HepG2 (cell line): Measurements from ENCODE around the gene ARMC3.

Source experiments
- ARNTL ChIP-seq: sonication (generic); formaldehyde crosslinking; IDR thresholded peaks from 2 replicates; pipeline ENCODE4 v1.4.0; 2020; ENCODE audit warnings: mild to moderate bottlenecking, missing genetic modification reagents
- E2F1 ChIP-seq: sonication (generic); formaldehyde crosslinking; IDR thresholded peaks from 2 replicates; pipeline ENCODE4 v1.5.0; 2020; ENCODE audit warnings: missing genetic modification reagents
- EP300 ChIP-seq, 3 experiments: sonication (generic) in 1 of 3; formaldehyde crosslinking in 1 of 3; IDR thresholded peaks; 2 replicates each; pipeline versions ENCODE4 v1.5.1 to v1.6.1; 2011 to 2020; ENCODE audit warnings: low read depth in 2 of 3, low read length in 2 of 3, borderline replicate concordance in 1 of 3, improper control_type of control experiment in 1 of 3, mild to moderate bottlenecking in 1 of 3, missing genetic modification reagents in 1 of 3, moderate library complexity in 1 of 3
- GABPB1 ChIP-seq: IDR thresholded peaks from 2 replicates; pipeline ENCODE4 v1.6.1; 2016; ENCODE audit warnings: mild to moderate bottlenecking, missing genetic modification reagents, moderate library complexity, missing compliant biosample characterization
- GTF2F1 ChIP-seq: fragments of 150-350 bp; IDR thresholded peaks from 2 replicates; pipeline ENCODE4 v1.6.1; 2014; ENCODE audit warnings: low read length
- MAX ChIP-seq: IDR thresholded peaks from 2 replicates; pipeline ENCODE4 v1.6.1; 2012; ENCODE audit warnings: inconsistent platforms
- NFAT5 ChIP-seq: sonication (generic); formaldehyde crosslinking; IDR thresholded peaks from 2 replicates; pipeline ENCODE4 v1.4.0; 2020; ENCODE audit warnings: missing genetic modification reagents
- NR2F1 ChIP-seq, 2 experiments: fragments of 450-650 bp in 1 of 2; formaldehyde crosslinking in 1 of 2; IDR thresholded peaks; 2 replicates each; pipeline versions ENCODE4 v1.5.0 to v1.6.1; 2016 to 2020; ENCODE audit warnings: mild to moderate bottlenecking in 1 of 2, missing compliant biosample characterization in 1 of 2, missing genetic modification reagents in 1 of 2, moderate library complexity in 1 of 2
- POLR2A ChIP-seq, 2 experiments: IDR thresholded peaks; 2 replicates each; pipeline ENCODE4 v1.6.1; 2011; ENCODE audit warnings: low read depth in 2 of 2, low read length in 2 of 2, mild to moderate bottlenecking in 1 of 2, moderate library complexity in 1 of 2; ENCODE audit not compliant: insufficient read depth in 1 of 2
- SMARCC2 ChIP-seq: fragments of 450-650 bp; IDR thresholded peaks from 2 replicates; pipeline ENCODE4 v1.6.1; 2017; ENCODE audit warnings: antibody characterized with exemption, mild to moderate bottlenecking
- USF2 ChIP-seq, 2 experiments: sonication (generic) in 1 of 2; formaldehyde crosslinking in 1 of 2; IDR thresholded peaks; 2 replicates each; pipeline versions ENCODE4 v1.5.1 to v1.6.1; 2011 to 2020; ENCODE audit warnings: borderline replicate concordance in 1 of 2, low read depth in 1 of 2, low read length in 1 of 2, mild to moderate bottlenecking in 1 of 2, missing genetic modification reagents in 1 of 2, moderate library complexity in 1 of 2
- ZBED4 ChIP-seq: sonication (generic); formaldehyde crosslinking; IDR thresholded peaks from 2 replicates; pipeline ENCODE4 v1.4.0; 2020; ENCODE audit warnings: missing genetic modification reagents, borderline replicate concordance
- ZKSCAN1 ChIP-seq: fragments of 150-350 bp; IDR thresholded peaks from 2 replicates; pipeline ENCODE4 v1.6.1; 2014; ENCODE audit warnings: low read length
- ZNF607 ChIP-seq: sonication (generic); formaldehyde crosslinking; IDR thresholded peaks from 2 replicates; pipeline ENCODE4 v1.5.1; 2020; ENCODE audit warnings: missing genetic modification reagents, mild to moderate bottlenecking, borderline replicate concordance

GRCh38 chr10:23079700-23080099, 151.8 kb downstream of the ARMC3 start:
- TF ChIP-seq NFAT5 (no peak), NR2F1 (CRISPR knock-in tag; IDR thresholded peaks at IDR 0.05) (no peak), SMARCC2 (no peak), POLR2A (IDR thresholded peaks at IDR 0.05; ENCODE audit: insufficient read depth in 1 of 2, low read depth in 2 of 2, low read length in 2 of 2) (no peak), GTF2F1 (no peak), ZKSCAN1 (no peak), ZBED4 (CRISPR knock-in tag) (no peak), EP300 (IDR thresholded peaks at IDR 0.05; ENCODE audit: low read depth in 2 of 2, low read length in 2 of 2) (no peak), EP300 (CRISPR knock-in tag; IDR thresholded peaks at IDR 0.05; ENCODE audit: borderline replicate concordance) (no peak), ZNF607 (CRISPR knock-in tag) (no peak), MAX (no peak), USF2 (IDR thresholded peaks at IDR 0.05; ENCODE audit: low read depth, low read length) (no peak), USF2 (CRISPR knock-in tag; IDR thresholded peaks at IDR 0.05; ENCODE audit: borderline replicate concordance) (no peak), E2F1 (CRISPR knock-in tag) (no peak), GABPB1 (CRISPR knock-in tag) (no peak), ARNTL (no peak)
